ENCODE results near the gene MMP24OS. TPM values are rescaled to one million over a fixed set of nuclear protein-coding genes. Genes with fewer than 3 reads are reported as not detected.

MMP24OS gene
- total RNA-seq, 2 donors from 2014 or later: 35.4 to 65.8 TPM

DNA sequence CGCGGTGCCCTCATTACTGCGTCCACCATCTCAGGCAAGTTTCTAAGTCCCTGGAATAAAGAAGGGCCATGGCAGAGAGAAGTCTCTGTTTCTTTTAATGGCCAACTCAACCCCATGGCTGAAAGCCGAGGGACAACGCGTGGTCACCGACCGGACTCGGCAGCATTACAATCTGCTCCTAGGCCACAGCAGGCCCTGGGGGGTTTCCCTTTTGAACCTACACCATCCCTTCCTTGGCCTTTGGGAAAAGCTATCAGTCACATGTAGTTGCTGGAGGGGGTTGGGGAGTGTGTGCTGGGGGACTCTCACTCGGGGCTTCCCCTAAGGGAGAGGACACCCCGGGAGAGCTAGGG, 25.4 kb upstream of the MMP24OS start:
- TF ChIP-seq POLR2A (IDR thresholded peaks at IDR 0.05) (no peak), POLR2AphosphoS5 (IDR thresholded peaks at IDR 0.05) (no peak)
- TF ChIP-seq, protein P1, sequence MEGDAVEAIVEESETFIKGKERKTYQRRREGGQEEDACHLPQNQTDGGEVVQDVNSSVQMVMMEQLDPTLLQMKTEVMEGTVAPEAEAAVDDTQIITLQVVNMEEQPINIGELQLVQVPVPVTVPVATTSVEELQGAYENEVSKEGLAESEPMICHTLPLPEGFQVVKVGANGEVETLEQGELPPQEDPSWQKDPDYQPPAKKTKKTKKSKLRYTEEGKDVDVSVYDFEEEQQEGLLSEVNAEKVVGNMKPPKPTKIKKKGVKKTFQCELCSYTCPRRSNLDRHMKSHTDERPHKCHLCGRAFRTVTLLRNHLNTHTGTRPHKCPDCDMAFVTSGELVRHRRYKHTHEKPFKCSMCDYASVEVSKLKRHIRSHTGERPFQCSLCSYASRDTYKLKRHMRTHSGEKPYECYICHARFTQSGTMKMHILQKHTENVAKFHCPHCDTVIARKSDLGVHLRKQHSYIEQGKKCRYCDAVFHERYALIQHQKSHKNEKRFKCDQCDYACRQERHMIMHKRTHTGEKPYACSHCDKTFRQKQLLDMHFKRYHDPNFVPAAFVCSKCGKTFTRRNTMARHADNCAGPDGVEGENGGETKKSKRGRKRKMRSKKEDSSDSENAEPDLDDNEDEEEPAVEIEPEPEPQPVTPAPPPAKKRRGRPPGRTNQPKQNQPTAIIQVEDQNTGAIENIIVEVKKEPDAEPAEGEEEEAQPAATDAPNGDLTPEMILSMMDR (IDR thresholded peaks at IDR 0.05): no peak

DNA sequence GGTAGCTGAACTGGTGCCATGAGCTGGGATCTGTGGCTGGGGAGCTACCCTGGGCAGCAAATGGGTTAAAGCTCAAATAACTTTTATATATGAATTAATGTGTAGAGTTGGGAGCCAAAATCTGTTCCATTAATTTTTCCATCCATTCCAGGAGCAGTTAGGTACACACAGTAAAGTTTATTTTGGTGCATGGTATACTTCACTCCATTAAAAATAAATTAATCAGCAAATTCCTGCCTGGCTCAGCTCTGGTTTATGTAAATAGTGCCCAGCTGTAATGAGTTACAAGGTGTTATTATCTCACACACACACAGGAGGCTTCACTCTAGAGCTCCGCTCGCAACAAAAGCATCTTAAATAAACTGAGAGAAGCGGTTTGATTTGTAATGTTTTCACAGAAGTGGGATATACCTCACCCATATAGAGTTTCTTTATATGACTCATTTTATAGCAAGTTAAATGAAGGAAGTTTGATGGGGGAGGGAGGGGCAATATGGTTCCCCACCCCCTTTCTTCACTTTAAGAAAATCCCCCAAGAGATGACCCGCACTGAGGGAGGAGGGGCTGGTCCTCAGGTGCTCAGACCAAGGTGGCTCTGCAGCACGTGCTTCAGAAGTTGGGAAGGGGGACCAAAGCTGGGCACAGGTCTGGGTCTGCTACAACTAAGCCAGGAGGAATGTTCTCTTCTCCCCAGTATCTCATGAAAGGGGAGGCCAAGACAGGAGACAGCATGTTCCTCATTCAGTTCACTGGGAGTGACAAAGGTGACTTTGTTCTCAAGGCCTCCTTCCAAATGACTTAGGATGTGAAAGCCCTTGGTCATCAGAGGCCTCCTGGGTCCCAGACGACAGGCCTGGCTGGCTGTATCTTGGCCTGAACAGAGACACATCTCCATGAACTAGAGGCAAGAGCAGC, 24.8 kb upstream of the MMP24OS start:
- H3K27me3 ChIP-seq (replicated peaks; ENCODE audit: insufficient read depth): no peaks in the 10 kb centered on the region
- peaks cover 9% of the 10 kb centered on the region for H3K4me1 ChIP-seq (replicated peaks)
- peak; percentile 16 for TF ChIP-seq POLR2AphosphoS5 (IDR thresholded peaks at IDR 0.05)
- TF ChIP-seq, protein P1 (IDR thresholded peaks at IDR 0.05): no peak
- TF ChIP-seq POLR2A (IDR thresholded peaks at IDR 0.05): peak; percentile 9
- WGBS: 28% methylated on average over 6 of the region's 6 CpGs
- H3K27ac ChIP-seq: peak overlapping the region; percentile 5 to 10
- H3K9me3 ChIP-seq: no peaks in the 10 kb centered on the region
- H3K4me3 ChIP-seq: no peak overlapping the region
- H3K36me3 ChIP-seq: peaks cover 0 to 5% of the 10 kb centered on the region in 2 donors
- DNase-seq (ENCODE audit: low spot score): no peak
- intact Hi-C loops (cut with DNase I): no loop called here

More for the DNA sequence above, 25.4 kb upstream of the MMP24OS start:
- DNase-seq (ENCODE audit: low spot score): no peak
- Histone ChIP-seq H3K27ac (peak overlapping the region in 1 of 2 donors; percentile 5), H3K36me3 (peaks cover 0 to 5% of the 10 kb centered on the region in 2 donors), H3K9me3 (no peaks in the 10 kb centered on the region), H3K4me1 (replicated peaks) (peaks cover 13% of the 10 kb centered on the region), H3K4me3 (no peak overlapping the region), H3K27me3 (replicated peaks; ENCODE audit: insufficient read depth) (no peaks in the 10 kb centered on the region)
- WGBS: 74% methylated on average over 11 of the region's 11 CpGs
- intact Hi-C loops (cut with DNase I): no loop called here

DNA sequence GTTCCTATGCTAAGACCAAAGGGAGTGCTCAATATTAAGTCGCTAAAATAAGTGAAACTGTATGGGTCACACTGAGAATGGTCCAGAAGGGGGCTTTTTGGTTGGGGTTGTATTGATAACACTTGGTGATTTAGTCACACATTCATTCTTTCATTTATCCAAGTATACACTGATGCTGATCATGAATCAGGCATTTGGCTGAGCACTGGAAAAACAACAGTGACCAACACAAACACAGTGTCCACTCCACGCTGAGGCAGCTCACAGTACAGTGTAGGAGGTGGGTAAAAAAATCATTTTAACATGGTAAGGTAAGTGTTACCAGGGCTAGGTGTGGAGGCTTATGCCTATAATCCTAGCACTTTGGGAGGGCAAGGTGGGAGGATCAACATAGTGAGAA, 23.5 kb upstream of the MMP24OS start:
- DNase-seq (ENCODE audit: low spot score): no peak
- Histone ChIP-seq H3K4me1 (replicated peaks) (no peaks in the 10 kb centered on the region), H3K4me3 (no peak overlapping the region), H3K27me3 (replicated peaks; ENCODE audit: insufficient read depth) (no peaks in the 10 kb centered on the region), H3K27ac (no peak overlapping the region), H3K9me3 (no peaks in the 10 kb centered on the region), H3K36me3 (peaks cover 0 to 3% of the 10 kb centered on the region in 2 donors)
- TF ChIP-seq POLR2AphosphoS5 (IDR thresholded peaks at IDR 0.05): no peak
- TF ChIP-seq, protein P1 (IDR thresholded peaks at IDR 0.05): no peak
- no peak for TF ChIP-seq POLR2A (IDR thresholded peaks at IDR 0.05)
- WGBS: 78% methylated on average over 2 of the region's 2 CpGs
- intact Hi-C loops (cut with DNase I): no loop called here

DNA sequence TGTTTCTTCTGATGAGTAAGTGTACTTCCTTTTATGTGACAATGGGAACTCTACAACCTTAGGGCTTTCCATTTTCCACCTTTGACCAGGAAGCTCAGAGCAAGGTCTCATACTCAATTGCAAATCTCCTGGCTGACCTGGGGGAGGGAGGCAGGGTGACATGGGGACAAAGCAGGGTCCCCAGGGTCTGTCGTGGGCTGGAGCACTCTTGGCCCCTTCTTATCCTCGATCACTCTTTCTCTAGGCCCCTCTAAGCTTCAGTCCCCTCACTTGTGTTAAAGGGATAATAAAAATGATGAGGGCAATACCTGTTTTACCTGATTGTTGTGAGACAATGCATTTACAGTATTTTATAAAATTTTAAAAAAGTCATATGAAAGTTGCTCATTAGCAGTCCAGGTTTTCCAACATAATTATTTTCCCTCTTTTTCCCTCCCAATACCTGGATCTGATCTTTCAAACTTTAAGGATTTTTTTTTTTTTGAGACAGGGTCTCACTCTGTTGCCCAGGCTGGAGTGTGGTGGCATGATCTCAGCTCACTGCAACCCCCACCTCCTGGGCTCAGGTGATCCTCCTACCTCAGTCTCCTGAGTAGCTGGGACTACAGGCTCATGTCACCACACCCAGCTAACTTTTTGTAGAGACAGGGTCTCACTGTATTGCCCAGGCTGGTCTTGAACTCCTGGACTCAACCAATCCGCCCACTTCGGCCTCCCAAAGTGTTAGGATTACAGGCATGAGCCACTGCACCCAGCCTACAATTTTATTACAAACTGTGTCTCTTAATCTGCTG, 22.7 kb upstream of the MMP24OS start:
- Histone ChIP-seq H3K36me3 (no peaks in the 10 kb centered on the region), H3K27me3 (replicated peaks; ENCODE audit: insufficient read depth) (no peaks in the 10 kb centered on the region), H3K4me1 (replicated peaks) (no peaks in the 10 kb centered on the region), H3K27ac (no peak overlapping the region), H3K4me3 (no peak overlapping the region), H3K9me3 (no peaks in the 10 kb centered on the region)
- DNase-seq (ENCODE audit: low spot score): no peak
- 75% methylated on average over 4 of the region's 4 CpGs for WGBS
- intact Hi-C loops (cut with DNase I): no loop called here
- TF ChIP-seq, protein P1 (IDR thresholded peaks at IDR 0.05): no peak
